Hair follicle dermal papilla cell (primary cell): Measurements from ENCODE around the gene ILF2. TPM values are rescaled to one million over a fixed set of nuclear protein-coding genes. Genes with fewer than 3 reads are reported as not detected.

Experiments
- small RNA-seq: library from RNA; depleted of rRNA; stranded (forward); fragments of <200 nt; gene quantifications from one replicate; pipeline ENCODE3, GENCODE V24; 2012
- total RNA-seq: library from RNA; depleted of rRNA; stranded (reverse); fragments of >200 nt; gene quantifications from 2 replicates; pipeline ENCODE4 v1.2.3, GENCODE V29; 2012

ILF2 gene
- 116 and 124 TPM in 2 replicates for total RNA-seq

GRCh38 chr1:153670859-153671627, at the start of gene ILF2:
ILF2 (minus strand) TSS chr1:153670993; CDS start chr1:153670922, 71 bp downstream.

GRCh38 chr1:153678519-153679336, 7.9 kb upstream of the ILF2 start, which contains the start of gene NPR1:
NPR1 (plus strand) TSS chr1:153678688; CDS start chr1:153679109, 421 bp downstream.

GRCh38 chr1:153658400-153659174, 12.2 kb downstream of the ILF2 start, which contains the start of gene SNAPIN:
SNAPIN (plus strand) TSS chr1:153658703; CDS start chr1:153658744, 41 bp downstream.

GRCh38 chr1:153633754-153634665, 36.8 kb downstream of the ILF2 start, which contains the start of gene CHTOP:
CHTOP (plus strand) TSS chr1:153634066; CDS start chr1:153636589, 2,523 bp downstream.

GRCh38 chr1:153627715-153628626, 42.8 kb downstream of the ILF2 start, which contains the start of gene S100A1:
S100A1 (plus strand) TSS chr1:153628434; CDS start chr1:153630522, 2,088 bp downstream.

GRCh38 chr1:153626904-153627714, 43.7 kb downstream of the ILF2 start, which contains the start of gene S100A13:
S100A13 (minus strand) TSS chr1:153627505; CDS start chr1:153626472, 1,033 bp downstream.

GRCh38 chr1:153616144-153616916, 54.5 kb downstream of the ILF2 start, which contains the start of gene S100A14:
S100A14 (minus strand) TSS chr1:153616325; CDS start chr1:153615858, 467 bp downstream.

GRCh38 chr1:153612755-153613331, 58.0 kb downstream of the ILF2 start, which contains the start of gene S100A16:
S100A16 (minus strand) TSS chr1:153613137; CDS start chr1:153608151, 4,986 bp downstream.

Small RNAs within 50 kb of the gene (small RNA-seq; reads per million reads assigned to genes)
- gene MIR8083 (not detected), gene RN7SL372P (not detected)

Other genes with a start within 250 kb of the ILF2 start
- not detected in 2 replicates for gene S100A7, start 210.3 kb downstream of the ILF2 start, total RNA-seq
- gene S100A6, start 135.0 kb downstream of the ILF2 start, total RNA-seq: 1,038 and 1,069 TPM in 2 replicates
- not detected in 2 replicates for gene S100A5, start 130.1 kb downstream of the ILF2 start, total RNA-seq
- gene S100A4, start 125.2 kb downstream of the ILF2 start, total RNA-seq: 874 and 1,480 TPM in 2 replicates
- 6.3 and 6.6 TPM in 2 replicates for gene S100A3, start 121.7 kb downstream of the ILF2 start, total RNA-seq
- gene S100A2, start 105.1 kb downstream of the ILF2 start, total RNA-seq: 3.4 and 6.8 TPM in 2 replicates
- gene S100A16, start 57.9 kb downstream of the ILF2 start, total RNA-seq: 157 and 225 TPM in 2 replicates
- gene S100A14, start 54.7 kb downstream of the ILF2 start, total RNA-seq: 0.36 and 0.65 TPM in 2 replicates
- gene S100A13, start 43.5 kb downstream of the ILF2 start, total RNA-seq: 71.1 and 103 TPM in 2 replicates
- not detected in 2 replicates for gene S100A1, start 42.6 kb downstream of the ILF2 start, total RNA-seq
- 44.3 and 53.1 TPM in 2 replicates for gene CHTOP, start 36.9 kb downstream of the ILF2 start, total RNA-seq
- gene SNAPIN, start 12.3 kb downstream of the ILF2 start, total RNA-seq: 45.8 and 56.8 TPM in 2 replicates
- under 0.01 TPM in 1 of 2 replicates, not detected in the other for gene NPR1, start 7.7 kb upstream of the ILF2 start, total RNA-seq
- 44.7 and 53.4 TPM in 2 replicates for gene INTS3, start 57.1 kb upstream of the ILF2 start, total RNA-seq
- gene SLC27A3, start 104.4 kb upstream of the ILF2 start, total RNA-seq: 9.5 and 14.3 TPM in 2 replicates